ENCODE results near the gene CAST.

Gene CAST

DNA sequence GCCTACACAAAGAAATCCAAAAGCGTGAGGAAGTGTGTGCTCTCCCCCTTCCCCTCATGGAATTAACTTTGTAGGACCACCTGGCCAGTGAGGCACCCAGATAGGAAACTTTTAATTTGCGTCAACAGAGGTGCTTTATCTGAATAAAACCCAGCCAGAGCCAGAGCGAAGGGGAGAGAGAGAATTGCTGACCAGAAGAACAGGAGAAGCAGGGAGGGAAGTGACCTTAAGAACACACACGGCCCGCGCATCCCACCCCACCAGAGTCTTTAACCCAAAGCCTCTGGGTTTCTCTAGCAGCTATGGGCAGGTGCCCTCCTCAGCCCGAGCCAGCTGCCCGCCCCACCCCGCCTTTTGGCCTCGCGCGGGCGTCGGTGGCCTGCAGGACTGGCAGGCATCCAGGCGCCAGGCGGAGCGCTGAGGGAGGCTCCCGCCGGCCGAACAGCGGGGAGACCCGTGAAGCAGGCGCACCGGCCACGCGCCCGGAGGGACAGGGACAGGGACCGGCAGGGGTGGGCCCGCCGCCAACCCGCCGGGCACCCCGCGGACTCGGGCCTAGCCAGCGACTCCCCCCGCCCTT lies 145.0 kb downstream of the CAST start:
- no peak for DNase-seq (ENCODE audit: low read depth, low spot score)
- peak overlapping the region; percentile 86 for H3K27ac ChIP-seq

DNA sequence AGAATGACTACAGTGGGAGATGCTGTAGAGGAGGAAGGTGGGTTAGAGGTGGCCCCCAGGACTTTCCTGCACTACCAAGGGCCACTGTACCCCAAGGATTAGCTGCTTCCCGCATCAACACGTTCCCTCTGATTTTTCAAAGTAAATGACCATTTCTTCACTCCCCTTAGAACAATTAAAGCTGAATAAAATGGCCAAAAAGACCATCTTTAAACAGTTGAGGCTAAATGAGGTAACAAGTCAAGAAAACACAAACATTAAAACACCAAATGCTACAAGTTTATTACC lies 146.3 kb downstream of the CAST start:
- H3K27ac ChIP-seq, result peak overlapping the region; percentile 86
- DNase-seq (ENCODE audit: low read depth, low spot score), result no peak

DNA sequence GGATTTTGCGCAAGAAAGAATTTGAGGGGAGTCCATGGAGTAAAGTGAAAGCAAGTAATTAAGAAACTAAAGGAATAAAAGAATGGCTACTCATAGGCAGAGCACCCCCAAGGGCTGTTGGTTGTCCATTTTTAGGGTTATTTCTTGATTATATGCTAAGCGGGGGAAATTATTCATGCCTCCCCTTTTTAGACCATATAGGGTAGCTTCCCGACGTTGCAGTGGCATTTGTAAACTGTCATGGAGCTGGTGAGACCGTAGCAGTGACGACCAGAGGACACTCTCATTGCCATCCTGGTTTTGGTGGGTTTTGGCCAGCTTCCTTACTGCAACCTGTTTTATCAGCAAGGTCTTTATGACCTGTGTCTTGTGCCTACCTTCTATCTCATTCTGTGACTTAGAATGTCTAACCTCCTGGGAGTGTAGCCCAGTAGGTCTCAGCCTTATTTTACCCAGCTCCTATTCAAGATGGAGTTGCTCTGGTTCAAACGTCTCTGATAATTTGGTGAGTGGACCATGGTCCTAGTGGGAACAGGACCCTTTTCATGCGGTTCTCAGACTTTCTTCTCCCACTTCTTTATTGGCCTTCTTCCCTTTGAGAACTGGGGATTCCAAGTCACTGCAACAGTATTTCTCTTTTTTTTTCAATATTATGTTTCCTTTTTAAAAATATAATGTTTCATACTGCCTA lies 146.8 kb downstream of the CAST start:
- DNase-seq (ENCODE audit: low read depth, low spot score), result no peak
- peak overlapping the region; percentile 86 for H3K27ac ChIP-seq

DNA sequence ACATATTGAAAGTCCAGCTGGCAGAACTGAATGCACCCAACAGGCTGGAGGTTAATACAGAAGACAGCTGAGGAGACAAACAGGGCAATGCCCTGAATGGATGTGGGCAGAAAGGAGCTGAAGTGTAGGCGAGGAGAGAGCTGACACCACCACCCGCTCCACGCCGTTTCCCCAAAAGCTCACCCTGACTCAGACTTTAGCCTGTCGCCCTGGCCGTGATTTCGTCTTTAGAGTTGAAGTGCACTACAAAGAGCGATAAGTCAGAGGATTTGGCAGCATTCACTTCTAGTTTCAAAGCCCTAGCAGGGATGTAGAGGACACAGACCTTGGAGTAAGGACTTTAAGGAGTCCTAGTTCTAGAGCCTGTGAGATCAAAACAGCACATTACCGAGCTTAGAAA lies 147.7 kb downstream of the CAST start:
- H3K27ac ChIP-seq, result no peak overlapping the region
- DNase-seq (ENCODE audit: low read depth, low spot score), result no peak

DNA sequence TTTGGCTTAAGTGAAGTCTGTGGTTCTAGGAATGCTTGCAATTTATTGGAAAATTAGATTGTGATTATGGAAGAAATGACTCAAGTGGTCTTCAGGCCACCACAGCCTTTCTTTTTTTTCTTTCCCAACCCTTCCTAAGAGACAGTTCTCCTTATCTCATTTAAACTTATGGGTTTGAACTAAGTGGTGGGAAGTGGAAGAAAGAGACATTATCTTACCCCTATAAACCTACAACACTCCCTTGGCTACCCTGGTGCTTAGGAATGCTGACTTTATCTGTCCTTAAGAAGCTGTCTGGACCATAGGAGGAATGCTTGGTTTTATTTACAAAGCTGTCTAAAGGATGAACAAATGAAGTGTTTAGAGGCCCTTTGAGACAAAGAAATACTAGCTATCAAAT lies 150.7 kb downstream of the CAST start:
- no peak for DNase-seq (ENCODE audit: low read depth, low spot score)
- H3K27ac ChIP-seq, result no peak overlapping the region

DNA sequence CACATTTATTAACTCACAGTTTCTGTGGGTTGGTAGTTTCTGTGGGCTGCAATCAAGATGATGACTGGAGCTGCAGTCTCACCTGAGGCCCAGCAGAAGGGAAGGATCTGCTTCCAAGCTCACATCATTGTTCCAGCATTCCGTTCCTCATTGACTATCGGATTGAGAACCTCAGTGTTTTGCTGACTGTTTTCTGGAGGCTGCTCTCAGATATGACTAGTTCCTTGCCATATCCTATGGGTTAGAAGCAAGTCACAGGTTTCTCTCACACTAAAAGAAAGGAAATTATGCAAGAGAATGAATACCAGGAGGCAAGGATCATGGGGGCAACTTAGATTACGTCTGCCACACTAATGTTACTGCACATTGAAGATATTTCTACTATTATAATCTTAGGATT lies 151.9 kb downstream of the CAST start:
- H3K27ac ChIP-seq, result no peak overlapping the region

DNA sequence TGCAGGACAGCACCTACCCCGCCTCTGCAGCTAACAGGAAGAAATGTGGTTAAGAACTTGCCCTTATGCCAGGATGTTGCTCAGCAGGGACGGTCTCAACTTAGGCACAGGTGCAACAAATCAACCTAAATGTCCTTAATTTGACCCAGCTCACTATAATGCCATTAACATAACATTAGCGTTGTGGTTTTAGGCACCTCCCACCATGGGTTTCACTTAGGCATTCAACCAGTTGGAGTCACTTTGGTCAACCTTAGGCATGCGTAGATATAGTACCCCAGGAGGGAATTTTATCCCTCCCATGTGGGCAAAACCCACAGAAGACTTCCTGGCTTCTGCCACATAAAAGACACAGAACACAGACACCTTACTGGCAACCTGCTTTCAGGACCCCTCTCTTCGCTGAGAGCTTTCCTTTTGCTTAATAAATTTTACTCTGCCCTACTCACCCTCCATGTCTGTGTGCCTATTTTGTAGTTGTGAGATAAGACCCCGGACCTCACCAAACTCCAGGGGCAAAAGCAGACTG lies 154.3 kb downstream of the CAST start:
- DNase-seq (ENCODE audit: low read depth, low spot score), result no peak
- H3K27ac ChIP-seq, result no peak overlapping the region

More for the DNA sequence above, 151.9 kb downstream of the CAST start:
- no peak for DNase-seq (ENCODE audit: low read depth, low spot score)

DNA sequence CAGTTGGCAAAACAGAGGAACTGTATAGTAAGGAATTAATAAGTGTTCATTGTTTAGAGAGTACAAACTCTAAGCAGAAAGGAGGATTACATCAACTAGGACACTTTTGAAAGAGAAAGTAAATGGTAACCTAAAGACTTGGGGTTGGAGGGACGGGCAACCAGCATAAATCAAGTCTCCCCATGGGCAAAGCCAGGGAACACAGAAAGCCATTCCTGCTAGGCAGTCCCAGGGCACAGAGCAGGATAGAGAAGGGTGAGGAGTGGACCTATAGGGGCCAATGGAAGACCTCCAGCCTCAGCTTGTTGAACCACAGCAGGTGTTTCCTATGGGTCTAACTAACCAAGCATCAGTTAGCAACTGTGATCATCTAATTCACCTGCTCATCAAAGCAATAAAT lies 154.8 kb downstream of the CAST start:
- no peak overlapping the region for H3K27ac ChIP-seq
- DNase-seq (ENCODE audit: low read depth, low spot score), result no peak

DNA sequence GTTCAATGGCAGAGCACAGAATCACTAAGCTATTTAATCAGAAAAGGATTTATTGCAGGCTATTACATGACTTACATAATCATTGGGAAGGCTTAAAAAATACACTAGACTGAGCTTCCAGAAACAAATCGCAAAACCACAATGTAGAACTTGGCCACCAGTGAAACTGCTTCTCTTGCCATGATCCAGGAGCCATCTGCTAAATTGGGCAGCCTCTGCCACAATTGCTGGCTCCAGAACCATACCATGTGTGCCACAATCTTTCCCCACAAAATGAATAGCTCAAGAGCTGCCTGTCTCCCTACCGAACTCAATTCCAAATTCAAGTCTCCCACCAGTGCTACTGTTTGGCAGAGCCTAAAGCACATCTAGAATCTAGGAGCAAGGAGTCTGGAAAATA lies 155.3 kb downstream of the CAST start:
- no peak overlapping the region for H3K27ac ChIP-seq
- no peak for DNase-seq (ENCODE audit: low read depth, low spot score)

DNA sequence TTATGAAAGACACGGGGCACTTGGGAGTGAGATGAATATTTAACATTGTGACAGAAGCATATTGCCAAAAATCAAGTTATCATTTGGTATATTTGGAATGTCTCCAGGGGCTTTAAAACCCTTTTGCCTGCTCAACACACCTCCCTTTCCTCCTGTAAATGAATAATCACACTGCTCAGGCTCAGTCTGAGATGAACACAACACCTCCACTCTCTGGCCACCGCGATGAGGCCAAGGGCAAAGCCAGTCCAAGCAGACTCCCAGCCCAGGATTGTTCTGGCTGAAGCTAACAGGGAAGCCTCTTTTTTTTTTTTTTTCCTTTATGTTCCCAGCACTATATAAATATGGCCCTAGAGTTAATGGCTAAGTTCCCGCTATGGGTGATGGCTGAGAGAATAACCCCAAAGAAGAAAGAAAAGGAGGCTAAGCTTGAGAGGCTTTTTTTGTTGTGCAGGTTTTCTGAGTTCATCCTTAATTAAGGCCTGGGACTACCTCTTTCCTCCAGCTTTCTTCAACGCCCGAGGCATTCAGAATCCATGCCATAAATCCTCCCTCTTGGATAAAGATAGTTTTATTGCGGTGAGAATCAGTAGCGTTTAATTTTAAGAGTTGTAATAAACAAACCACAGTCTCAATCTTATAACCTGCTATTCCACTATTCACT lies 156.1 kb downstream of the CAST start:
- H3K27ac ChIP-seq, result no peak overlapping the region
- no peak for DNase-seq (ENCODE audit: low read depth, low spot score)

DNA sequence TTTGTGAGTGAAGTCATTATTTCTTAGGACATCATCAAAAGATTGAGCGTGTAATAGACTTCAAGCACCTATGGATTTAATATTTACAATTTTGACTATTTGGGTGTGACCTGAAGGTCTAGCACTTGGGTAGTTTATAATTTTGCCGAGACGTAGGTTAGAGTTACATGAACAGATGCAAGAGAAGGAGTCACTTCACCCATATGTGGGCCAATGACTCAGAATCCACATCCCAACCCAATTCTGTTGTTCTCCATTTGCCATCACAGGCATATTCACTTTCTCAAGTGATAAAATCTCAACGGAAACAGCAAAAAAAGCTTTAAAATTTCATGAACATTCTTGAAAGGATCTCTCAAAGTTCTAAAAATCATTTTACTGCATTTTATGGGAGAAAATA lies 157.6 kb downstream of the CAST start:
- DNase-seq (ENCODE audit: low read depth, low spot score), result no peak
- H3K27ac ChIP-seq, result no peak overlapping the region

DNA sequence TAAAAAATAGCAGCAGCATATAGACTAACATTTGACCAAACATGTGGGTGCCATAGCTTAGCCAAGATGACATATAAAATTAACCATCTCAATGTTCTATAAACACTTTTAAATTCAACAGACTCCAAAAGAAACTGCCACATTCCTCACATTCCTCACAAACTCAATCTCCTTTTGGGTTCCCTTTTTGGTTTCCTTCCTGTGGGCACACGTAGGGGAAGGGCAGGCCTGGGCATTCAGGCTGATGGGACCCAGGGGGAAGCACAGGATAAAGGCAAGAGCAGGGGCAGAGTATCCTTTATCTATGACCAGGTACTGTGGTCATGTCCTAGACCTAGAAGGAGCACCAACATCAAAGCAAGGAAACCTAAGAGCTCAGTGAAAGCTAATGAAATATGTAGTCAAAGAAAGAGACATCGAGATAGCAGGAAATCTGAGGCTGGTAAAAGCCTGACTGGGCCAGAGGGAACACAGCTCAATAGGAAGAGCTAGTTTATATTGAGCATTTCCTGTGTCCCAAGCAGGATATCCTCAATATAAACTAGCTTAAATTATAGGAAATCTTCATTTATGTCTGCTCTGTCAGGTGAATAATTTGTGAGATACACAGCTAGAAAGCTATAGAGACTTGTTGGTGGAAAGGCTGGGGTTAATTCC lies 159.2 kb downstream of the CAST start:
- no peak overlapping the region for H3K27ac ChIP-seq
- no peak for DNase-seq (ENCODE audit: low read depth, low spot score)

DNA sequence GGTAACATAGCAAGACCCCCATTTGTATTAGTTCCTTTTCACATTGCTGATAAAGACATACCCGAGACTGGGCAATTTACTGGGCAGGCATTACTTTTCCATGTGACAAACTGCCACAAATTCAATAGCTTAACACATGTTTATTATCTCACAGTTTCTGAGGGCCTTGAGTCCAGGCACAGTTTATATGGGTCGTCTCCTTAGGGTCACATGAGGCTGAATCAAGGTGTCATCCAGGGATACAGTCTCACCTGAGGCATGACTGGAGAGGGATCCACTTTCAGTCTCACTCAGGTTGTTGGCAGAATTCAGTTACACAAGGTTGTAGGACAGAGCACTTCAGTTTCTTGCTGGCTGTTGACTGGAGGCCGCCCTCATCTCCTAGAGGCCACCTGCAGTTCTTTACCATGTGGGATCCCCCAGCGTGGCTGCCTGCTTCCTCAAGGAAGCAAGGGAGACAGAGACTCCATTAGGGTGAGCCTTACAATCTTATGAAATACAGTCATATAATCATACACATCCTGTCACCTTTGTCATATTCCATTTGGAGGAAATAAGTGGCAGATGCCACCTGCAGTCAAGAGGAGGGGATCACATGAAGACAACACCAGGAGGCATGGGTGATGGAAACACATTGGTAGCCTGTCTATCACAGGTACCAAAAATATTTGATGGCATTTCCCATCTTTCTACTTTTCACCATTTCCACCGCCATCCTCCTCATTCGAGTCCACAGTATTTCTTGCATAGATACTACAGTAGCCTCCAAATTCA lies 160.7 kb downstream of the CAST start:
- no peak for DNase-seq (ENCODE audit: low read depth, low spot score)
- no peak overlapping the region for H3K27ac ChIP-seq

DNA sequence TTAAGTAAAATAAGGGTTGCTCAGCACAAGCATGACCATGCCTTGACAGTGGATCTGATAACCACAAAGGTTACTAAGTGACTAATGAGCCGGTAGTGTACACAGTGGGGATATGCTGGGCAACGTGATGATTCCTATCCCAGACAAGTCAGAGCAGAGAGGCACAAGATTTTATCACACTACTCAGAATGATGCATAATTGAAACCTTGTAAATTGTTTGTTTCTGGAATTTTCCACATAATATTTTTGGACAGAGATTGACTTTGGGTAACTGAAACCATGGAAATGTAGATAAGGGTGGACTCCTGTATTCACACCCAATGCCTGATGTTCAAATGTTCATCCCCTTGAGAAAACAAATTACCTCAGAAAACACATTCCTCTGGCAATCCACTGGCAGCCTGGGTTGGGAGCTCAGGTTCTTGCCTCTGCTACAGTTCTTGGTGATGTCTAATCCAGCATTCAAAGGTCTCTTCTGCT lies 161.8 kb downstream of the CAST start:
- DNase-seq (ENCODE audit: low read depth, low spot score), result peak; percentile 90
- peak overlapping the region; percentile 57 for H3K27ac ChIP-seq

Measured in epithelial cell of prostate (primary cell).